ENCODE results near the gene UST. TPM values are rescaled to one million over a fixed set of nuclear protein-coding genes. Genes with fewer than 3 reads are reported as not detected.

The UST gene
- total RNA-seq, 2 donors from 2014 or later, result 15.3 to 16.3 TPM

DNA sequence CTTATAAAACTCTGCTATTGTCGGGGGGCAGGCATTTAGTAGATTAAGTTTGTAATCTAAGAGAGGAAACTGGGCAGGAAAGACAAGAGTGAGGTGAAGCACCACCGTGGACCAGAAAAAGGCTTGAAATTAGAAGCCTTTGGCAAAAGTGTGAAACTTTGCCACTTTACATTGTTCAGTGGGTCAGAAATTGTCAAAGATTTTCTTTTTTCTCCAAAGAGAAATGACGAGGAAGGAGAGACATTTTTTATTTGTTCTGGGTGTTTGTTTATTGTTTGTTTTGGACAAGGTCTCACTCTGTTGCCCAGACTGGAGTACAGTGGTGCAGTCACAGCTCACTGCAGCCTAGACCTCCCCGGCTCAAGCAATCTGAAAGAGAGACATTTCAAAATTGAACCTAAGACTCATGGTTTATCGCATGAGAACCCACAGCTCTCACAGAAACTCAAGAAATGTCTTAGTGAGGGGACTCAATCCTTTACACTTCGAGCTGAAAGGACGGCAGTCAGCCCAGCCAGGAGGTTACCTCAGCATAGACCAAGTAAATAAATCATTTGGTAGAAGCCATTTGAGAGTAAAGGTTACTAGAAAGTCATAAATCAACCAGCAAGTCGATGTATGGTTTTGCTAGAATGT is 307.8 kb downstream of the UST start:
- 89 to 97% methylated on average over 5 to 8 of the region's 8 CpGs for WGBS, 2 experiments (ENCODE audit: insufficient coverage in 1 of 2, insufficient read length in 1 of 2)
- Mint-ChIP-seq H3K27me3 (ENCODE audit: insufficient read depth) (no peaks in the 10 kb centered on the region), H3K36me3 (ENCODE audit: low read depth) (no peaks in the 10 kb centered on the region), H3K4me3 (no peak overlapping the region), H3K27ac (peak overlapping the region; percentile 21), H3K4me1 (peaks cover 12% of the 10 kb centered on the region), H3K9me3 (no peaks in the 10 kb centered on the region)
- no peaks in the 10 kb centered on the region for H3K36me3 ChIP-seq (ENCODE audit: control insufficient read depth, insufficient read depth, low read length)
- no peaks in the 10 kb centered on the region for H3K27me3 ChIP-seq (ENCODE audit: control insufficient read depth, insufficient read depth, low read length, poor library complexity, severe bottlenecking)
- H3K9ac ChIP-seq (ENCODE audit: extremely low read depth, low read length, poor library complexity, severe bottlenecking), result no peak overlapping the region
- no peak overlapping the region for H3K27ac ChIP-seq (ENCODE audit: low read depth, low read length)
- H3K4me3 ChIP-seq (ENCODE audit: low read length), result no peak overlapping the region
- TF ChIP-seq, protein P1, sequence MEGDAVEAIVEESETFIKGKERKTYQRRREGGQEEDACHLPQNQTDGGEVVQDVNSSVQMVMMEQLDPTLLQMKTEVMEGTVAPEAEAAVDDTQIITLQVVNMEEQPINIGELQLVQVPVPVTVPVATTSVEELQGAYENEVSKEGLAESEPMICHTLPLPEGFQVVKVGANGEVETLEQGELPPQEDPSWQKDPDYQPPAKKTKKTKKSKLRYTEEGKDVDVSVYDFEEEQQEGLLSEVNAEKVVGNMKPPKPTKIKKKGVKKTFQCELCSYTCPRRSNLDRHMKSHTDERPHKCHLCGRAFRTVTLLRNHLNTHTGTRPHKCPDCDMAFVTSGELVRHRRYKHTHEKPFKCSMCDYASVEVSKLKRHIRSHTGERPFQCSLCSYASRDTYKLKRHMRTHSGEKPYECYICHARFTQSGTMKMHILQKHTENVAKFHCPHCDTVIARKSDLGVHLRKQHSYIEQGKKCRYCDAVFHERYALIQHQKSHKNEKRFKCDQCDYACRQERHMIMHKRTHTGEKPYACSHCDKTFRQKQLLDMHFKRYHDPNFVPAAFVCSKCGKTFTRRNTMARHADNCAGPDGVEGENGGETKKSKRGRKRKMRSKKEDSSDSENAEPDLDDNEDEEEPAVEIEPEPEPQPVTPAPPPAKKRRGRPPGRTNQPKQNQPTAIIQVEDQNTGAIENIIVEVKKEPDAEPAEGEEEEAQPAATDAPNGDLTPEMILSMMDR (conservative IDR thresholded peaks at IDR 0.05), result no peak
- H3K9me3 ChIP-seq (ENCODE audit: control insufficient read depth, low read length), result no peaks in the 10 kb centered on the region
- DNase-seq, result no peak
- no peaks in the 10 kb centered on the region for H3K4me1 ChIP-seq (ENCODE audit: control insufficient read depth, insufficient read depth, low read length)

DNA sequence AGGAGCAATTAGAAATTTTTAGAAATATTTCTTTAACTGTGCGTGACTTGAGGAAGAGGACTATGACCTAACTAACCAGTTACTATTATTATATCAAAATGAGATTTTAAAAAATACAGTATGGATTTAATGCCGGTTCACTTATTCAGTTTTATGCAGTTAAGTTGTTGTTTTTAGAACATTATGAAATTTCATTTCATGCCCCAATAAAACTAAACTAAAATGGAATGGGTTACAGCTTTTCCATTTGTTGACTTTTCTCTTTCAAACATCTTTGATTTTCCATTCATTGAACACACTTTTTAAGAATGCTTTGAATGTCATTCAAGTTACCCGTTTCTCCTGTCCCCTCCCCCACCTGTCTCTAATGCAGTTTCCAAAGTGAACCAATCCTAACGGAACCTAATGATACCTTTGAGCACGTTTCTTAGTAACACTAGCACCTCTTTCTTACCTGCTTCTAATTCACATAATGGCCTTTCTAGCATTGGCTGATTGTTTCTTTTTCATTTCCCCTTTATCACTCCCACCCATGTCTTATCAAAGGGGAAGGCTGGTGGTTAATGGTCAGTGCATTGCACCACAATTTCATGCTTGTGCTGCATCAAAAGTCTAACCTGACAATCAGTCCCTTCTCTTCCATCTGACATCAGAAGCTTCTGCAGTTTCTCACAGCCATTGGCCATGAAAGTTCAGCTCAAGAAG is 308.5 kb downstream of the UST start:
- H3K27me3 ChIP-seq (ENCODE audit: control insufficient read depth, insufficient read depth, low read length, poor library complexity, severe bottlenecking), result no peaks in the 10 kb centered on the region
- Mint-ChIP-seq H3K4me1 (peaks cover 12% of the 10 kb centered on the region), H3K36me3 (ENCODE audit: low read depth) (no peaks in the 10 kb centered on the region), H3K9me3 (no peaks in the 10 kb centered on the region), H3K27ac (no peak overlapping the region), H3K27me3 (ENCODE audit: insufficient read depth) (no peaks in the 10 kb centered on the region), H3K4me3 (no peak overlapping the region)
- H3K9me3 ChIP-seq (ENCODE audit: control insufficient read depth, low read length), result no peaks in the 10 kb centered on the region
- H3K27ac ChIP-seq (ENCODE audit: low read depth, low read length), result no peak overlapping the region
- no peak for DNase-seq
- TF ChIP-seq, protein P1 (conservative IDR thresholded peaks at IDR 0.05), result no peak
- 79 to 86% methylated on average over 3 of the region's 5 CpGs for WGBS, 2 experiments (ENCODE audit: insufficient coverage in 1 of 2, insufficient read length in 1 of 2)
- H3K4me1 ChIP-seq (ENCODE audit: control insufficient read depth, insufficient read depth, low read length), result no peaks in the 10 kb centered on the region
- no peaks in the 10 kb centered on the region for H3K36me3 ChIP-seq (ENCODE audit: control insufficient read depth, insufficient read depth, low read length)
- H3K9ac ChIP-seq (ENCODE audit: extremely low read depth, low read length, poor library complexity, severe bottlenecking), result no peak overlapping the region
- H3K4me3 ChIP-seq (ENCODE audit: low read length), result no peak overlapping the region

DNA sequence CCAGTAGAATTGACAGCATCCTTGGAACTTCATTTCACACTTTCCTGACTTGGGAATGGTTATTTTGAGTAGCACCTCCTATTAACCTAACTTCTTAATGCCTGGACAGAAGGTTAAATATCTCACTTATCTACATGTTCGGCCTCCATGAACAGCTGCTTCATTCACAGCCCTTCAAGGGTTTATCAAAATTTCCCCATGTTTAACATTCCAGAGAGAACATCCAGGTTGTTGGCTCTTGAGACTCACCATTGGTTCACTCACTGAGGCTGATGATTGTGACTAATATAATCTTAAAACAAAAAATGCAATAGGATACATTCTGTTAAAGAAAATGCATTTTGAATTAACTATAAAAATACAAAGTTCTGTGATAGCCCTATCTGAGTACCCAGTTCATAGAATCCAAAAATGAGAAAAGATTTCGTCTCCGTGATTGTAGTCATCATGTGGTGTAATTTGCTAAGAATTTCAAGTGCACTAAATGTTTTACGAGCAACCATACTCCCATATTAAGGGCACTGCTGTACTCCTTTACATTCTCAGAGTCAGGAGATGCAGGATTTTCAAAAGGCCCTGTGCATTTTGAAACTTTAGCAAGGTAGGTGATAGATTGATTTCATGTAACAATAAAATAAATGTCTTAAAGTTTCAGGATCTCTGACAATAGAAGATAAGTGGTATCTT is 310.1 kb downstream of the UST start:
- Mint-ChIP-seq H3K9me3 (no peaks in the 10 kb centered on the region), H3K27me3 (ENCODE audit: insufficient read depth) (no peaks in the 10 kb centered on the region), H3K27ac (no peak overlapping the region)

More for the DNA sequence above, 310.1 kb downstream of the UST start:
- 96 to 100% methylated on average over 3 to 4 of the region's 4 CpGs for WGBS, 2 experiments (ENCODE audit: insufficient coverage in 1 of 2, insufficient read length in 1 of 2)
- no peak overlapping the region for H3K27ac ChIP-seq (ENCODE audit: low read depth, low read length)
- no peak overlapping the region for H3K4me3 Mint-ChIP-seq
- H3K4me1 Mint-ChIP-seq, result peaks cover 19% of the 10 kb centered on the region
- H3K27me3 ChIP-seq (ENCODE audit: control insufficient read depth, insufficient read depth, low read length, poor library complexity, severe bottlenecking), result no peaks in the 10 kb centered on the region
- TF ChIP-seq, protein P1 (conservative IDR thresholded peaks at IDR 0.05), result no peak
- DNase-seq, result no peak
- no peaks in the 10 kb centered on the region for H3K36me3 ChIP-seq (ENCODE audit: control insufficient read depth, insufficient read depth, low read length)
- H3K9me3 ChIP-seq (ENCODE audit: control insufficient read depth, low read length), result no peaks in the 10 kb centered on the region
- no peak overlapping the region for H3K4me3 ChIP-seq (ENCODE audit: low read length)
- no peaks in the 10 kb centered on the region for H3K36me3 Mint-ChIP-seq (ENCODE audit: low read depth)
- H3K9ac ChIP-seq (ENCODE audit: extremely low read depth, low read length, poor library complexity, severe bottlenecking), result no peak overlapping the region
- H3K4me1 ChIP-seq (ENCODE audit: control insufficient read depth, insufficient read depth, low read length), result peaks cover 6% of the 10 kb centered on the region
